ENCODE measurements around the gene ATXN2. TPM values are rescaled to one million over a fixed set of nuclear protein-coding genes. Genes with fewer than 3 reads are reported as not detected.
A peak's percentile ranks its signal among the peaks of the same experiment; 100 is the strongest.
"Not testable (repeated sequence)": the region's sequence is repeated elsewhere in the genome, so short reads cannot be mapped to it uniquely, and the experiment has no call there.

ATXN2 gene
- polyA plus RNA-seq, 3 donors from 2014 or later: 7.1 to 31.3 (median 12.3) TPM

DNA sequence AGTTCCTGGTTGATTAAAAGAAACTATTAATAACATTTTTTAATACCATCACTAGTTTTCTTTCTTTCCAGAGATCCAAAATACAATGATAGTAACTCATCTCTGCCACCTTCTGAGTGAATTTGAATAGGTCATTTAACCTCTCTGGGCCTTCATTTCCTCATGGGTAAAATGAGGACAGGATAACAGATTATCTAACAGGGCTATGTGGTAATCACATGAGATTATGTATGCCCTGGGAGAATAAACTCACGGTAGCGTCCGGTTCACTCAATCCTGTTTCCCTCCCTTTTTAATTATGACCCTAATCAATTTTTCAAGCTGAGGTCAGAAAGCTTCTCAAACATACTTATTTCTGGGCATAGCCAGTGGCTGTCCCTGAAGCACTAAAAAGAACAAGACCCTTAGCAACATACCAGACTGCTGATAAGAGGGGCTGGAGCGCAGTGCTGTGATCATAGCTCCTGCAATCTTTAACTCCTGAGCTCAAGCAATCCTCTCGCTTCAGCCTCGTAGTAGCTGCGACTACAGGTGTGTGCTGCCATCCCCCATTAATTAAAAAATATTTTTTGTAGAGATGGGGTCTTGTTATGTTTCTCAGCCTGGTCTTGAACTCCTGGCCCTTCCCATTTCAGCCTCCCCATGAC is 24.2 kb downstream of the ATXN2 start:
- peaks cover 26 to 54% of the 10 kb centered on the region in 2 donors for H3K4me1 Mint-ChIP-seq
- H3K27me3 Mint-ChIP-seq (ENCODE audit: low read depth in 3 of 3): no peaks in the 10 kb centered on the region
- no peaks in the 10 kb centered on the region for H3K36me3 Mint-ChIP-seq
- H3K9me3 Mint-ChIP-seq: no peaks in the 10 kb centered on the region
- H3K27ac Mint-ChIP-seq: peak overlapping the region in 1 of 6 donors; percentile 45
- DNase-seq: no peak
- no peak overlapping the region for H3K4me3 Mint-ChIP-seq

DNA sequence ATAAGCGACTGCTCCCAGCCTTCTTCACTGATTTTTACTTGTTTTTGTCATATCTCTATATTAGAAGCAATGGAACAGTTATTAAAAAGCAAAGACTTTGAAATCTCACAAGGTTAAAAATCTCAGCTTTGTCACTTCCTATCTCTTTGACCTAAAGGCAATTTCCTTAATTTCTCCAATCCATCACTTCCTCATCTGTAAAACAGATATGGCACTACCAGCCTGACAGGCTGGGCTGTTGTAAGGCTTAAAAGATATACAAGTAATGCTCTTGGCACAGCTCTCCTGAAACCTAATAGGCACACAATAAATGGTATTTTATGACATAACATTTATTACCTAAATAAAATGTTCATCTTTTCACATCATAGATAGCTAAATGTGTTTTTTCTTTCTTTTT is 25.6 kb downstream of the ATXN2 start:
- H3K9me3 Mint-ChIP-seq: no peaks in the 10 kb centered on the region
- no peaks in the 10 kb centered on the region for H3K27me3 Mint-ChIP-seq (ENCODE audit: low read depth in 3 of 3)
- peaks cover 23 to 58% of the 10 kb centered on the region in 2 donors for H3K4me1 Mint-ChIP-seq
- no peaks in the 10 kb centered on the region for H3K36me3 Mint-ChIP-seq
- no peak for DNase-seq
- H3K4me3 Mint-ChIP-seq: no peak overlapping the region
- no peak overlapping the region for H3K27ac Mint-ChIP-seq

DNA sequence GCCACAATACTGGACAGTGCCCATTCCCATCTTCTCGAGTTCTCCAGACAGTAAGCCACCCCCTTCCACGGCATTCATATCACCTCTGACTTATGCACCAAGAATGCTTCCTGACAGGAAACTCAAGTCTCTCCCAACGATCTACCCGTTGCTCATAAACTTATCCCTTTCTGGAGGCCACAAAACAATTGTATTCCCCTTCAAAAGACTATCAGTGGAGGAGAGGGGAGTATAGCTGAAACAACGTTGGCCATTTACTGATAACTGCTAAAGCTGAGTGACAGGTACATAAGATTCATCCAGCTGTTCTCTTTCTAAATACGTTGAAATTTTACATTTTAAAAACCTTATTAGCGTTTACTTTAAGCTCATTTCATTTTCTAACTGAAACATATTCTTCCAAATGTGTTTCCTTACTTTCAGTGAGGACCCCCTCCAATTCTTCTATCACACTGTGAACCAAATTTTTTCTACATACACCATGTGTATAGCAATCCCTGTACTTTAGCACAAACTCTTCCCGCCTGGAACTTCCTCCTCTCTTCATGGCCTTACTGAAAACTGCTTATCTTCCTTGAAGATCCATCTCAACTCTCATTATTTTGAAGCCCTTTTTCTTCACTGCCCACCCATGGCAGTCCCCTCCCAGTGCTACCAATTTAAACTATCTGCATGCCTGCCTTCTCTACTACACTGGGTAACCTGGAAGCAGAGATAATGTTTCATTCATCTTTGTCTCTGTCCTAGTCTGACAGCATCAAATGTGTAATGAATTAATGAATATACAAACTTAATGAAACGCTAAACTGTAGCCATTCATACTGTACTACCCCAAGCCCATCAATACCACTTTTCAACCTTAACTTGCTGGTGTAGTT is 28.8 kb downstream of the ATXN2 start:
- peaks cover 0 to 2% (median 0%) of the 10 kb centered on the region in 3 donors for H3K36me3 Mint-ChIP-seq
- no peak overlapping the region for H3K4me3 Mint-ChIP-seq
- peak overlapping the region in 3 of 6 donors; percentile 11 to 78 (median 38) for H3K27ac Mint-ChIP-seq
- no peak for DNase-seq
- no peaks in the 10 kb centered on the region for H3K27me3 Mint-ChIP-seq (ENCODE audit: low read depth in 3 of 3)
- peaks cover 14 to 50% of the 10 kb centered on the region in 2 donors for H3K4me1 Mint-ChIP-seq
- H3K9me3 Mint-ChIP-seq: no peaks in the 10 kb centered on the region

DNA sequence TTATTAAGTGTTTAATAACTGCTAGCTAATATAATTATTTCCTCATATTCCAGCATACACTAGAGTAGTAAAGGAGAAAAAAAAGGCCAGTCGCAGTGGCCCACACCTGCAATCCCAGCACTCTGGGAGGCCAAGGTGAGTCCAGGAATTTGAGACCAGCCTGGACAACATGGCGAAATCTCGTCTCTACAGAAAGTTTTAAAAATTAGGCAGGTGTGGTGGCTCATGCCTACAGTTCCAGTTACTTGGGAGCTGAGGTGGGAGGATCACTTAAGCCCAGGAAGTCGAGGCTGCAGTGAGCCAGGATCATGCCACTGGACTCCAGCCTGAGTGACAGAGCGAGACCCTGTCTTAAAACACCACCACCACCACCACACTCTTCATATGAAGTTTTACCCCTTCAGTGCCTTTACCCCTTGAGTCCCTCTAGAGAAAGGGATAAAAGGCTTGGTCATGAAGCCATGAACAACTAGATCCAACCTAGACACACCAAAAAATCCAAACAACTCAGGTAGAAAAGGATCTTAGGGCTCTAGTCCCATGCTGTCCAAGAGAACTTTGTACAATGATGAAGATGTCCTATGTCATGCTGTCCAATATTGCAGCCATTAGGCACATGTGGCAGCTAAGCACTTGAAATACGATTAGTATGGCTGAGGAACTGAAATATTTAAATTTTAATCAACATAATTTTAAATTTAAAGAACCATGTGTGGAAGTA is 29.6 kb downstream of the ATXN2 start:
- Mint-ChIP-seq H3K27ac (peak overlapping the region in 2 of 6 donors; percentile 26 to 28), H3K4me3 (no peak overlapping the region), H3K27me3 (ENCODE audit: low read depth in 3 of 3) (no peaks in the 10 kb centered on the region), H3K4me1 (peaks cover 14 to 43% of the 10 kb centered on the region in 2 donors), H3K9me3 (no peaks in the 10 kb centered on the region), H3K36me3 (peaks cover 0 to 2% (median 0%) of the 10 kb centered on the region in 3 donors)
- DNase-seq: no peak

DNA sequence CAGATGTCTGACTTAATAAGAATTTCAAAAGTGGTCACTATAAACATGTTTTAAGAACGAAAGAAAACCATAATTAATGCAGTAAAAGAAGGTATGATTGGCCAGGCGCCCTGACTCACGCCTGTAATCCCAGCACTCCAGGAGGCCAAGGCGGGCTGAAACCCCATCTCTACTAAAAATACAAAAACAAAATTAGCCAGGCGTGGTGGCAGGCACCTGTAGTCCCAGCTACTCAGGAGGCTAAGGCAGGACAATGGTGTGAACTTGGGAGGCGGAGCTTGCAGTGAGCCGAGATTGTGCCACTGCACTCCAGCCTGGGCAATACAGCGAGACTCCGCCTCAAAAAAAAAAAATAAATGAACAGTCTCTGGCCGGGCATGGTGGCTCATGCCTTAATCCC is 38.3 kb downstream of the ATXN2 start:
- Mint-ChIP-seq H3K27ac (peak overlapping the region in 1 of 6 donors; percentile 62), H3K4me1 (peaks cover 28 to 62% of the 10 kb centered on the region in 2 donors)

DNA sequence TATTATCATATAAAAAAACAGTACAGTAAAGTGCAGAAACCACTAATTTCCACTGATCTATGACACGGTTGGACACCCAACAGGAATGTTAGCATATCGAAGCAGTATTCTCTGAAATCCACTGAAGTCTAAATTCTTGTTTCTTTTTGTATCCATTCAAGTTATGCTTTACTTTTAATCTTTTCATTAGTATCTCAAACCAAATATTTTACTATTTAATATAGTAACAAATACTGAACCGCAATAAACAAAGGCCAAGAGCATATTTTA is 41.1 kb downstream of the ATXN2 start:
- H3K4me1 Mint-ChIP-seq: peaks cover 27 to 62% of the 10 kb centered on the region in 2 donors

More for the DNA sequence above, 38.3 kb downstream of the ATXN2 start:
- H3K27me3 Mint-ChIP-seq (ENCODE audit: low read depth in 3 of 3); H3K4me3 Mint-ChIP-seq; H3K9me3 Mint-ChIP-seq; DNase-seq; H3K36me3 Mint-ChIP-seq: not testable (repeated sequence)

DNA sequence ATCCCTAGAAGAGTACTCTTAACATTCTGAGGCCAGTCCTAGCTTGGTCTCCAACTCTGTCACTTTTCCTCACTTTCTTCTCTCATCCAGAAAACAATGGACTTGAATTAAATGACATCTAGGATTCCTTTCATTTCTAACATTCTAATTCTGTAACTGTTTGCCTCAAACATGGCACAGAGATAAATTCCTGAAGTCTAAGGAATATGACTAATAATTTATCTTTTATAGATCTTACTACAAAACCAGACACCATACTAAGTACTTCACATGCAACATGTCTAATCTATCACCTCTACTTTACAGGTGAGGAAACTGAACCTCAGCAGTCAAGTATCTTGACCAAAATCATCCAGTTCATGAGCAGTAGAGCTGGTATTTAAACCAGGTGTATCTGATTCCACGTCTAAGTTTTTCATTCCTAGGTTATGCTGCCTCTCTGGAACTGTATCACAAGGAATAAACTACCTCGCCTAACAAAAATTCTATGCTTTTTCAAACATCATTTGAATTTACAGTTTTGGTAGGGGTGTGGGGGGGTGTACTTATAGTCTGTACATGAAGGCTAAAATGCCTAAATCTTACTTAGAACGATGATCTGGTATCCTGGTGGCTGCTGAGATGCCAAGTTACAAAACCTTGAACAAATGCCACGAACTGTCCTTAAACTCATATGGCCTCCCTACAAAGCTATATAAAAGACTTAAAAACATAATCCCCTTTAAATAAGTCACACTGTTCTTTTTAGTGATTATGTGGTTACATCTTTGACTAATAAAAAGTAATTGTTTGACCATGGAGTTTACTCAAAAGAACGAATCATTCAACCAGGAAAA is 41.6 kb downstream of the ATXN2 start:
- H3K27me3 Mint-ChIP-seq (ENCODE audit: low read depth in 3 of 3): no peaks in the 10 kb centered on the region
- peaks cover 0 to 14% (median 0%) of the 10 kb centered on the region in 3 donors for H3K36me3 Mint-ChIP-seq
- peak overlapping the region in 1 of 5 donors; percentile 33 for H3K4me3 Mint-ChIP-seq
- H3K4me1 Mint-ChIP-seq: peaks cover 24 to 56% of the 10 kb centered on the region in 2 donors
- H3K27ac Mint-ChIP-seq: peak overlapping the region in 3 of 6 donors; percentile 11 to 45 (median 42)
- H3K9me3 Mint-ChIP-seq: peaks cover 0 to 1% (median 0%) of the 10 kb centered on the region in 6 donors
- DNase-seq: no peak

More for the DNA sequence above, 41.1 kb downstream of the ATXN2 start:
- Mint-ChIP-seq H3K9me3 (peaks cover 0 to 1% (median 0%) of the 10 kb centered on the region in 6 donors), H3K27ac (no peak overlapping the region), H3K27me3 (ENCODE audit: low read depth in 3 of 3) (no peaks in the 10 kb centered on the region), H3K4me3 (no peak overlapping the region), H3K36me3 (peaks cover 0 to 14% (median 0%) of the 10 kb centered on the region in 3 donors)
- no peak for DNase-seq

DNA sequence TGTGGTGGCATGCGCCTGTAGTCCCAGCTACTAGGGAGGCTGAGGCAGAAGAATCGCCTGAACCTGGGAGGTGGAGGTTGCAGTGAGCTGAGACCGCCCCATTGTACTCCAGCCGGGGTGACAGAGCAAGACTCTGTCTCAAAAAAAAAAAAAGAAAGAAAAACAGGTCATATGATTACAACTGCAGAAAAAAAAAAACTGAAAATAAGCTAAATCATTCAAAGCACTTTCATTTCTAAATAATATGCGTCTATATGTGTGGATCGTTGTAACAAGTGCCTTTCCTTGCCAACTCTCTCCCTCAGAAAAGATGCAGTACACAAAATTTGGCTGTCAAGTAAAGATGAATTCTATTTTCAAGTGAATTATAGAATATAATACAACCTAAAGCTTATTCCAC is 42.4 kb downstream of the ATXN2 start:
- peaks cover 0 to 1% (median 0%) of the 10 kb centered on the region in 6 donors for H3K9me3 Mint-ChIP-seq
- peak overlapping the region in 1 of 5 donors; percentile 15 for H3K4me3 Mint-ChIP-seq
- peaks cover 3 to 14% (median 6%) of the 10 kb centered on the region in 3 donors for H3K36me3 Mint-ChIP-seq
- no peak for DNase-seq
- H3K4me1 Mint-ChIP-seq: peaks cover 24 to 55% of the 10 kb centered on the region in 2 donors
- no peaks in the 10 kb centered on the region for H3K27me3 Mint-ChIP-seq (ENCODE audit: low read depth in 3 of 3)
- H3K27ac Mint-ChIP-seq: peak overlapping the region in 3 of 6 donors; percentile 34 to 45 (median 42)

DNA sequence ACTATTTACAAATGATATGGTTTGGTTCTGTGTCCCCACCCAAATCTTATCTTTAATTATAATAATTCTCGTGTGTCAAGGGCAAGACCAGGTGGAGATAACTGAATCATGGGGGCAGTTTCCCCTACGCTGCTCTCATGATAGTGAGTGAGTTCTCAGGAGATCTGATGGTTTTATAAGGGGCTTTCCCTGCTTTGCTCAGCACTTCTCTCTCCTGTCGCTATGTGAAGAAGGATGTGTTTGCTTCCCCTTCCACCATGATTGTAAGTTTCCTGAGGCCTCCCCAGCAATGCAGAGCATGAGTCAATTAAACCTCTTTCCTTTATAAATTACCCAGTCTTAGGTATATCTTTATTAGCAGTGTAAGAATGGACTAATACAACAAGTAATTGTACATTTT is 43.8 kb downstream of the ATXN2 start:
- not testable (repeated sequence) for H3K27ac Mint-ChIP-seq, H3K9me3 Mint-ChIP-seq
- H3K36me3 Mint-ChIP-seq: peaks cover 7 to 17% (median 12%) of the 10 kb centered on the region in 3 donors

DNA sequence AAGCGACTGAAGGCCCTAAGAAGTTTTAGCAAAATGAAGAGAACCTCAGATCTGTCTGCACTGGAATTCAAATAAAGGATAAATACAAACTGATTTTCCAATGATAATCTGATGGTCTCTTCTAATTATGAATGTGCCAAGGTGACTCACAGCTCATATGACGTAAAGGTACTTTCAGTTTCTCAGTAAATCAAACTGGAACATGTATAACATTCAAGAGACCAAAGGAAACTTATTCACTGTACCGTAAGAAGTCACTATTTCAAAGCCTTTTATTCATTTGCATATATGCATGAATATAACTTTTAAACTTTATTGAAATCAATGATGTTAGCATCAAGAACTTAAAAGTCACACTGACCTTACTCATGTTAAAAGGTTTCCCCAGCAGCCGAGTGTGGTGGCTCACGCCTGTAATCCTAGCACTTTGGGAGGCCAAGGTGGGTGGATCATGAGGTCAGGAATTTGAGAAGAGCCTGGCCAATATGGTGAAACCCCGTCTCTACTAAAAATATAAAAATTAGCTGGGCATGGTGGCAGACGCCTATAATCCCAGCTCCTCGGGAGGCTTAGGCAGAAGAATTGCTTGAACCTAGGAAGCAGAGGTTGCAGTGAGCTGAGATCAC is 52.2 kb downstream of the ATXN2 start:
- Mint-ChIP-seq H3K4me3 (no peak overlapping the region), H3K27ac (no peak overlapping the region), H3K36me3 (peaks cover 9 to 25% (median 12%) of the 10 kb centered on the region in 3 donors), H3K27me3 (ENCODE audit: low read depth in 3 of 3) (peaks cover 0 to 3% (median 2%) of the 10 kb centered on the region in 3 donors), H3K4me1 (peaks cover 0 to 6% of the 10 kb centered on the region in 2 donors), H3K9me3 (no peaks in the 10 kb centered on the region)
- DNase-seq: no peak

More for the DNA sequence above, 43.8 kb downstream of the ATXN2 start:
- peaks cover 20 to 49% of the 10 kb centered on the region in 2 donors for H3K4me1 Mint-ChIP-seq
- H3K27me3 Mint-ChIP-seq (ENCODE audit: low read depth in 3 of 3); DNase-seq; H3K4me3 Mint-ChIP-seq: not testable (repeated sequence)

DNA sequence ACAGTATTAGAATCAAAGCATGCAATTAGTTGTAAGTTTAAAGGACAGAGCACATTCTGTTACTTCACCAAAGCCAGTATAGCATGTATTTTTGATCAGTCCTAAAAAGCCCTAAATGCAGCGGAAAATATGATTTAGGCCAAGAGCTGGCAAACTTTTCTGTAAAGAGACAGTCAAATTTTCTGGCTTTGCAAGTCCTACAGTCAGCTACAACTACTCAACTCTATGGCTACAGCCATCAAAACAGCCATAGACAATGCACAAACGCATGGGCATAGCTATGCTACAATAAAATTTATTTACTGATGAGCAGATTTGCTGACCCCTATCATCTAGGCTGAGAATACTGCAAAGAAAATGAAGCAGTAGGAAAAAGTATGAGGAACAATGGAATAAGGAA is 52.9 kb downstream of the ATXN2 start:
- Mint-ChIP-seq H3K4me1 (peaks cover 0 to 6% of the 10 kb centered on the region in 2 donors), H3K9me3 (no peaks in the 10 kb centered on the region), H3K27me3 (ENCODE audit: low read depth in 3 of 3) (peaks cover 0 to 3% (median 2%) of the 10 kb centered on the region in 3 donors), H3K36me3 (peaks cover 4 to 21% (median 12%) of the 10 kb centered on the region in 3 donors), H3K27ac (peak overlapping the region in 3 of 6 donors; percentile 5 to 31 (median 10)), H3K4me3 (no peak overlapping the region)
- DNase-seq: no peak

DNA sequence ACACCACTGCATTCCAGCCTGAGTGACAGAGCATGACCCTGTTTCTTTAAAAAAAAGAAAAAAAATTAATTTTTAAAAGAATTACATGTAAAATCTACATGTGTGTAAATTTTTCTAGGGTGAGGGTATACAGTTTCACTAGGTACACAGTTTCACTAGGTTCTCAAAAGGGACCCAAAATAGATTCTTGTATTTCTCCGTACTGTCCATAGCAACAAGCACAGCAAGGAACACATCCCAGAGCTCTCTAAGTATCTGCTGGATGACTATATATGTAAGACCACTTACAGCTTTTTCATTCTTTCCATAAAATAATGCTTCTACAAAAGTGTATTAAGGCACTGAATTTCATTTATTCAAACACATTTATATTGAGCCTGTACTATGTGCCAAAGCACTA is 55.1 kb downstream of the ATXN2 start:
- peaks cover 4 to 18% (median 9%) of the 10 kb centered on the region in 3 donors for H3K36me3 Mint-ChIP-seq
- no peak overlapping the region for H3K4me3 Mint-ChIP-seq
- H3K27me3 Mint-ChIP-seq (ENCODE audit: low read depth in 3 of 3): peaks cover 0 to 3% (median 0%) of the 10 kb centered on the region in 3 donors
- no peaks in the 10 kb centered on the region for H3K9me3 Mint-ChIP-seq
- peak overlapping the region in 2 of 6 donors; percentile 11 to 14 for H3K27ac Mint-ChIP-seq
- no peak for DNase-seq
- peaks cover 0 to 6% of the 10 kb centered on the region in 2 donors for H3K4me1 Mint-ChIP-seq

All from immature natural killer cell (primary cell).